Measurements from ENCODE around the gene PDIK1L. TPM values are rescaled to one million over a fixed set of nuclear protein-coding genes. Genes with fewer than 3 reads are reported as not detected.
A peak's percentile ranks its signal among the peaks of the same experiment; 100 is the strongest.

The PDIK1L gene
- total RNA-seq, 1 experiment from 2014 or later, result 5.6 TPM

DNA sequence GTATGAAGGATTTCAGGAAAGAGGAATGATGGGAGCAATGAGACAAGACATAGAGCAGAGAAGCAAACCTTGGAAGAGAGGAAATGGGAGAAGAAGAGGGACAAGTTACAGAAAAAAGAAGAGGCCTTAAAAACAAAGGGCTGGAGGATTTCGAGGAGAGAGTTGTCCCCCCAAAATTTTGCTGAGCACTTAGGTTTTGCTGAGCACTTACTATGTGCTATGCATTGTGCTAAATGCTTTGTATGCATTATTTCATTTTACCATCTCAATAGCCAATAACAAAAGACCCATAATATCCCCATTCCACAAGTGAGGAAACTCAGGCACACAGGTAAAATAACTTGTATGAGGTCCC lies 41.7 kb upstream of the PDIK1L start:
- Histone ChIP-seq H4K91ac (ENCODE audit: insufficient read length, low read depth, low read length) (no peak overlapping the region), H3K4me2 (ENCODE audit: insufficient read depth, insufficient read length, low read length) (no peak overlapping the region), H4K20me1 (ENCODE audit: control insufficient read depth, insufficient read depth, insufficient read length) (no peaks in the 10 kb centered on the region), H2BK20ac (ENCODE audit: low read depth, low read length, poor library complexity, severe bottlenecking) (no peak overlapping the region), H2AK5ac (ENCODE audit: insufficient read length, low read length) (no peak overlapping the region), H3K4ac (ENCODE audit: low read depth, low read length) (no peak overlapping the region), H3K27ac (ENCODE audit: insufficient read length, low read depth, low read length) (no peak overlapping the region), H2AFZ (ENCODE audit: low read length) (no peak overlapping the region), H3K9me3 (ENCODE audit: control insufficient read depth, low read depth, low read length) (no peaks in the 10 kb centered on the region), H4K5ac (ENCODE audit: insufficient read length, low read depth, low read length) (no peak overlapping the region), H3T11ph (ENCODE audit: low read length) (no peak overlapping the region), H3K23me2 (ENCODE audit: insufficient read length, low read depth, low read length, poor library complexity, severe bottlenecking) (no peaks in the 10 kb centered on the region), H3K27me3 (ENCODE audit: insufficient read depth, low read length) (no peaks in the 10 kb centered on the region), H2BK5ac (ENCODE audit: insufficient read length, low read length) (no peak overlapping the region), H3K79me2 (ENCODE audit: insufficient read depth, low read length) (no peaks in the 10 kb centered on the region), H3K56ac (ENCODE audit: insufficient read length, low read depth, low read length) (no peak overlapping the region), H3K9ac (ENCODE audit: extremely low read depth, insufficient read length, low read length) (no peak overlapping the region), H2BK120ac (ENCODE audit: low read depth, low read length, poor library complexity, severe bottlenecking) (no peak overlapping the region), H3K18ac (ENCODE audit: insufficient read length, low read depth, low read length) (no peak overlapping the region), H3K4me1 (ENCODE audit: insufficient read depth, low read length) (no peaks in the 10 kb centered on the region), H2BK12ac (ENCODE audit: insufficient read length, low read depth, low read length) (no peak overlapping the region), H4K8ac (replicated peaks; ENCODE audit: insufficient read length, low read depth, low read length) (no peak overlapping the region), H3K14ac (ENCODE audit: insufficient read depth, low read length) (no peak overlapping the region), H3K79me1 (ENCODE audit: insufficient read depth, low read depth, low read length, poor library complexity, severe bottlenecking) (no peaks in the 10 kb centered on the region), H3K23ac (ENCODE audit: insufficient read length, low read depth, low read length) (no peak overlapping the region), H2BK15ac (ENCODE audit: low read depth, low read length) (no peak overlapping the region)
- DNase-seq, result no peak
- peaks cover 32% of the 10 kb centered on the region for H3K27me3 Mint-ChIP-seq (ENCODE audit: low read depth)
- H3K4me3 Mint-ChIP-seq, result no peak overlapping the region
- H3K9me3 Mint-ChIP-seq, result no peaks in the 10 kb centered on the region; a peak in 1 of 5 replicates
- TF ChIP-seq, protein P1, sequence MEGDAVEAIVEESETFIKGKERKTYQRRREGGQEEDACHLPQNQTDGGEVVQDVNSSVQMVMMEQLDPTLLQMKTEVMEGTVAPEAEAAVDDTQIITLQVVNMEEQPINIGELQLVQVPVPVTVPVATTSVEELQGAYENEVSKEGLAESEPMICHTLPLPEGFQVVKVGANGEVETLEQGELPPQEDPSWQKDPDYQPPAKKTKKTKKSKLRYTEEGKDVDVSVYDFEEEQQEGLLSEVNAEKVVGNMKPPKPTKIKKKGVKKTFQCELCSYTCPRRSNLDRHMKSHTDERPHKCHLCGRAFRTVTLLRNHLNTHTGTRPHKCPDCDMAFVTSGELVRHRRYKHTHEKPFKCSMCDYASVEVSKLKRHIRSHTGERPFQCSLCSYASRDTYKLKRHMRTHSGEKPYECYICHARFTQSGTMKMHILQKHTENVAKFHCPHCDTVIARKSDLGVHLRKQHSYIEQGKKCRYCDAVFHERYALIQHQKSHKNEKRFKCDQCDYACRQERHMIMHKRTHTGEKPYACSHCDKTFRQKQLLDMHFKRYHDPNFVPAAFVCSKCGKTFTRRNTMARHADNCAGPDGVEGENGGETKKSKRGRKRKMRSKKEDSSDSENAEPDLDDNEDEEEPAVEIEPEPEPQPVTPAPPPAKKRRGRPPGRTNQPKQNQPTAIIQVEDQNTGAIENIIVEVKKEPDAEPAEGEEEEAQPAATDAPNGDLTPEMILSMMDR (conservative IDR thresholded peaks at IDR 0.05), result no peak
- H3K27ac Mint-ChIP-seq, result peak overlapping the region in 1 of 3 experiments; percentile 4; a peak in 1 of 7 replicates
- no peaks in the 10 kb centered on the region; a peak in 1 of 7 replicates for H3K36me3 Mint-ChIP-seq (ENCODE audit: insufficient read depth in 1 of 3, low read depth in 3 of 3)
- no CpG with 5 or more reads among the region's 1 CpG for WGBS (ENCODE audit: extremely low coverage, insufficient read length, low lambda C conversion rate)
- H3K4me1 Mint-ChIP-seq, result peaks cover 10 to 17% of the 10 kb centered on the region in 2 experiments
